HepG2 (cell line): ENCODE data around the gene CYBC1. TPM values are rescaled to one million over a fixed set of nuclear protein-coding genes. Genes with fewer than 3 reads are reported as not detected.

Source experiments
- ATRX ChIP-seq: sonication (generic); formaldehyde crosslinking; IDR thresholded peaks from 2 replicates; pipeline ENCODE4 v1.4.0; 2020; ENCODE audit warnings: missing genetic modification reagents, borderline replicate concordance
- BCL6 ChIP-seq: IDR thresholded peaks from 2 replicates; pipeline ENCODE4 v1.6.1; 2016; ENCODE audit warnings: missing genetic modification reagents, missing compliant biosample characterization
- CHCHD3 ChIP-seq: sonication (generic); formaldehyde crosslinking; IDR thresholded peaks from 2 replicates; pipeline ENCODE4 v1.8.0; 2022; ENCODE audit warnings: mild to moderate bottlenecking, missing genetic modification reagents, moderate library complexity
- GZF1 ChIP-seq: sonication (generic); formaldehyde crosslinking; IDR thresholded peaks from 2 replicates; pipeline ENCODE4 v1.5.1; 2020; ENCODE audit warnings: mild to moderate bottlenecking, missing genetic modification reagents
- JARID2 ChIP-seq: sonication (generic); formaldehyde crosslinking; IDR thresholded peaks from 2 replicates; pipeline ENCODE4 v1.8.1; 2023; ENCODE audit warnings: missing genetic modification reagents, inconsistent platforms; ENCODE audit not compliant: insufficient replicate concordance
- KDM2A ChIP-seq: sonication (generic); formaldehyde crosslinking; IDR thresholded peaks from 2 replicates; pipeline ENCODE4 v1.4.0; 2020; ENCODE audit warnings: low read depth, missing genetic modification reagents, borderline replicate concordance
- LRRFIP1 ChIP-seq: sonication (generic); formaldehyde crosslinking; conservative IDR thresholded peaks from 2 replicates; pipeline ENCODE4 v1.4.0; 2020; ENCODE audit warnings: missing genetic modification reagents
- MED13 ChIP-seq: sonication (generic); formaldehyde crosslinking; IDR thresholded peaks from 2 replicates; pipeline ENCODE4 v1.5.0; 2020; ENCODE audit warnings: missing genetic modification reagents
- NKX3-1 ChIP-seq: sonication (generic); formaldehyde crosslinking; IDR thresholded peaks from 2 replicates; pipeline ENCODE4 v1.5.0; 2020; ENCODE audit warnings: missing genetic modification reagents
- NPAS2 ChIP-seq: sonication (generic); formaldehyde crosslinking; IDR thresholded peaks from 2 replicates; pipeline ENCODE4 v1.8.0; 2022; ENCODE audit warnings: mild to moderate bottlenecking, missing genetic modification reagents, borderline replicate concordance
- STAG1 ChIP-seq: sonication (generic); formaldehyde crosslinking; IDR thresholded peaks from 2 replicates; pipeline ENCODE4 v1.4.0; 2020; ENCODE audit warnings: missing genetic modification reagents
- TGIF2 ChIP-seq: IDR thresholded peaks from 2 replicates; pipeline ENCODE4 v1.6.1; 2016; ENCODE audit warnings: control low read depth, missing compliant biosample characterization
- ZNF44 ChIP-seq: sonication (generic); formaldehyde crosslinking; IDR thresholded peaks from 2 replicates; pipeline ENCODE4 v1.5.1; 2020; ENCODE audit warnings: mild to moderate bottlenecking, missing genetic modification reagents
- ZNF614 ChIP-seq: IDR thresholded peaks from 2 replicates; pipeline ENCODE4 v1.6.1; 2018; ENCODE audit warnings: missing biosample characterization, missing genetic modification reagents, inconsistent platforms, borderline replicate concordance
- ZNF766 ChIP-seq: sonication (generic); formaldehyde crosslinking; IDR thresholded peaks from 2 replicates; pipeline ENCODE4 v1.5.0; 2020; ENCODE audit warnings: missing genetic modification reagents, borderline replicate concordance
- ZSCAN29 ChIP-seq: sonication (generic); formaldehyde crosslinking; conservative IDR thresholded peaks from 2 replicates; pipeline ENCODE4 v1.4.0; 2020; ENCODE audit warnings: mild to moderate bottlenecking, missing genetic modification reagents
- ZSCAN9 ChIP-seq: IDR thresholded peaks from 2 replicates; pipeline ENCODE4 v1.6.1; 2016; ENCODE audit warnings: borderline replicate concordance
- polyA plus RNA-seq, 8 experiments: library from polyadenylated mRNA; depleted of rRNA in 3 of 8; stranded (reverse) in 7 of 8; unstranded in 1 of 8; fragments of >200 nt; fragmentation: Illumina TruSeq in 4 of 8; extraction: Trizol in 4 of 8; gene quantifications; 2 replicates each; pipeline versions ENCODE4 v1.2.1 to v1.2.3, GENCODE V29; 2011 to 2016; ENCODE audit warnings: low read depth in 4 of 8, missing spikeins in 1 of 8, mixed read lengths in 1 of 8; ENCODE audit not compliant: insufficient read depth in 1 of 8
- total RNA-seq, 5 experiments: library from RNA; depleted of rRNA; stranded (reverse); fragments of >200 nt; fragmentation: Illumina TruSeq; extraction: Trizol; gene quantifications; 2 replicates each; pipeline ENCODE4 v1.2.3, GENCODE V29; 2016; ENCODE audit warnings: low read depth in 1 of 5
- TF ChIP-seq, protein P1 (sequence below): sonication (generic); formaldehyde crosslinking; conservative IDR thresholded peaks from 2 replicates; pipeline ENCODE4 v1.4.0; 2020; ENCODE audit warnings: mild to moderate bottlenecking, missing genetic modification reagents, moderate library complexity
- TF ChIP-seq, protein P2 (sequence below): sonication (generic); formaldehyde crosslinking; IDR thresholded peaks from 2 replicates; pipeline ENCODE4 v1.5.1; 2020; ENCODE audit warnings: mild to moderate bottlenecking, missing genetic modification reagents, moderate library complexity

The CYBC1 gene
- total and polyA plus RNA-seq, 2 of the 13 experiments (the other 11 are each of a cell fraction or from before 2014, with no cell fraction given) = 43.4 to 44.1 TPM

GRCh38 chr17:82494236-82495055 is 43.9 kb upstream of the CYBC1 start (continued):
- TF ChIP-seq, protein P1, sequence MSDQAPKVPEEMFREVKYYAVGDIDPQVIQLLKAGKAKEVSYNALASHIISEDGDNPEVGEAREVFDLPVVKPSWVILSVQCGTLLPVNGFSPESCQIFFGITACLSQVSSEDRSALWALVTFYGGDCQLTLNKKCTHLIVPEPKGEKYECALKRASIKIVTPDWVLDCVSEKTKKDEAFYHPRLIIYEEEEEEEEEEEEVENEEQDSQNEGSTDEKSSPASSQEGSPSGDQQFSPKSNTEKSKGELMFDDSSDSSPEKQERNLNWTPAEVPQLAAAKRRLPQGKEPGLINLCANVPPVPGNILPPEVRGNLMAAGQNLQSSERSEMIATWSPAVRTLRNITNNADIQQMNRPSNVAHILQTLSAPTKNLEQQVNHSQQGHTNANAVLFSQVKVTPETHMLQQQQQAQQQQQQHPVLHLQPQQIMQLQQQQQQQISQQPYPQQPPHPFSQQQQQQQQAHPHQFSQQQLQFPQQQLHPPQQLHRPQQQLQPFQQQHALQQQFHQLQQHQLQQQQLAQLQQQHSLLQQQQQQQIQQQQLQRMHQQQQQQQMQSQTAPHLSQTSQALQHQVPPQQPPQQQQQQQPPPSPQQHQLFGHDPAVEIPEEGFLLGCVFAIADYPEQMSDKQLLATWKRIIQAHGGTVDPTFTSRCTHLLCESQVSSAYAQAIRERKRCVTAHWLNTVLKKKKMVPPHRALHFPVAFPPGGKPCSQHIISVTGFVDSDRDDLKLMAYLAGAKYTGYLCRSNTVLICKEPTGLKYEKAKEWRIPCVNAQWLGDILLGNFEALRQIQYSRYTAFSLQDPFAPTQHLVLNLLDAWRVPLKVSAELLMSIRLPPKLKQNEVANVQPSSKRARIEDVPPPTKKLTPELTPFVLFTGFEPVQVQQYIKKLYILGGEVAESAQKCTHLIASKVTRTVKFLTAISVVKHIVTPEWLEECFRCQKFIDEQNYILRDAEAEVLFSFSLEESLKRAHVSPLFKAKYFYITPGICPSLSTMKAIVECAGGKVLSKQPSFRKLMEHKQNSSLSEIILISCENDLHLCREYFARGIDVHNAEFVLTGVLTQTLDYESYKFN (CRISPR knock-in tag) = peak; percentile 53; the same call in 1 of the 2 replicates
- TF ChIP-seq ZSCAN9 (CRISPR knock-in tag) (peak; percentile 90), NKX3-1 (CRISPR knock-in tag) (no peak; the same call in 1 of the 2 replicates), ZSCAN29 (CRISPR knock-in tag) (peak; percentile 93), ATRX (CRISPR knock-in tag) (0 out of 2 replicates have a peak, but pooled peaks have one; percentile 69), CHCHD3 (CRISPR knock-in tag) (peak; percentile 23; the same call in 1 of the 2 replicates), NPAS2 (no peak), ZNF44 (CRISPR knock-in tag) (no peak), MED13 (peak; percentile 36; the same call in 1 of the 2 replicates), STAG1 (CRISPR knock-in tag) (peak; percentile 51), ZNF766 (0 out of 2 replicates have a peak, but pooled peaks have one; percentile 44), ZNF614 (CRISPR knock-in tag) (peak; percentile 94; the same call in 1 of the 2 replicates), LRRFIP1 (CRISPR knock-in tag) (peak; percentile 77; the same call in 1 of the 2 replicates), BCL6 (CRISPR knock-in tag) (no peak; the same call in 1 of the 2 replicates), KDM2A (CRISPR knock-in tag) (peak; percentile 93; the same call in 1 of the 2 replicates), TGIF2 (CRISPR knock-in tag) (peak; percentile 91), JARID2 (CRISPR knock-in tag) (peak; percentile 85), GZF1 (CRISPR knock-in tag) (no peak)
- TF ChIP-seq, protein P2, sequence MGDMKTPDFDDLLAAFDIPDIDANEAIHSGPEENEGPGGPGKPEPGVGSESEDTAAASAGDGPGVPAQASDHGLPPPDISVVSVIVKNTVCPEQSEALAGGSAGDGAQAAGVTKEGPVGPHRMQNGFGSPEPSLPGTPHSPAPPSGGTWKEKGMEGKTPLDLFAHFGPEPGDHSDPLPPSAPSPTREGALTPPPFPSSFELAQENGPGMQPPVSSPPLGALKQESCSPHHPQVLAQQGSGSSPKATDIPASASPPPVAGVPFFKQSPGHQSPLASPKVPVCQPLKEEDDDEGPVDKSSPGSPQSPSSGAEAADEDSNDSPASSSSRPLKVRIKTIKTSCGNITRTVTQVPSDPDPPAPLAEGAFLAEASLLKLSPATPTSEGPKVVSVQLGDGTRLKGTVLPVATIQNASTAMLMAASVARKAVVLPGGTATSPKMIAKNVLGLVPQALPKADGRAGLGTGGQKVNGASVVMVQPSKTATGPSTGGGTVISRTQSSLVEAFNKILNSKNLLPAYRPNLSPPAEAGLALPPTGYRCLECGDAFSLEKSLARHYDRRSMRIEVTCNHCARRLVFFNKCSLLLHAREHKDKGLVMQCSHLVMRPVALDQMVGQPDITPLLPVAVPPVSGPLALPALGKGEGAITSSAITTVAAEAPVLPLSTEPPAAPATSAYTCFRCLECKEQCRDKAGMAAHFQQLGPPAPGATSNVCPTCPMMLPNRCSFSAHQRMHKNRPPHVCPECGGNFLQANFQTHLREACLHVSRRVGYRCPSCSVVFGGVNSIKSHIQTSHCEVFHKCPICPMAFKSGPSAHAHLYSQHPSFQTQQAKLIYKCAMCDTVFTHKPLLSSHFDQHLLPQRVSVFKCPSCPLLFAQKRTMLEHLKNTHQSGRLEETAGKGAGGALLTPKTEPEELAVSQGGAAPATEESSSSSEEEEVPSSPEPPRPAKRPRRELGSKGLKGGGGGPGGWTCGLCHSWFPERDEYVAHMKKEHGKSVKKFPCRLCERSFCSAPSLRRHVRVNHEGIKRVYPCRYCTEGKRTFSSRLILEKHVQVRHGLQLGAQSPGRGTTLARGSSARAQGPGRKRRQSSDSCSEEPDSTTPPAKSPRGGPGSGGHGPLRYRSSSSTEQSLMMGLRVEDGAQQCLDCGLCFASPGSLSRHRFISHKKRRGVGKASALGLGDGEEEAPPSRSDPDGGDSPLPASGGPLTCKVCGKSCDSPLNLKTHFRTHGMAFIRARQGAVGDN (CRISPR knock-in tag) = peak; percentile 83
